ENCODE measurements around the gene TMEM150B.
A peak's percentile ranks its signal among the peaks of the same experiment; 100 is the strongest.

The TMEM150B gene

DNA sequence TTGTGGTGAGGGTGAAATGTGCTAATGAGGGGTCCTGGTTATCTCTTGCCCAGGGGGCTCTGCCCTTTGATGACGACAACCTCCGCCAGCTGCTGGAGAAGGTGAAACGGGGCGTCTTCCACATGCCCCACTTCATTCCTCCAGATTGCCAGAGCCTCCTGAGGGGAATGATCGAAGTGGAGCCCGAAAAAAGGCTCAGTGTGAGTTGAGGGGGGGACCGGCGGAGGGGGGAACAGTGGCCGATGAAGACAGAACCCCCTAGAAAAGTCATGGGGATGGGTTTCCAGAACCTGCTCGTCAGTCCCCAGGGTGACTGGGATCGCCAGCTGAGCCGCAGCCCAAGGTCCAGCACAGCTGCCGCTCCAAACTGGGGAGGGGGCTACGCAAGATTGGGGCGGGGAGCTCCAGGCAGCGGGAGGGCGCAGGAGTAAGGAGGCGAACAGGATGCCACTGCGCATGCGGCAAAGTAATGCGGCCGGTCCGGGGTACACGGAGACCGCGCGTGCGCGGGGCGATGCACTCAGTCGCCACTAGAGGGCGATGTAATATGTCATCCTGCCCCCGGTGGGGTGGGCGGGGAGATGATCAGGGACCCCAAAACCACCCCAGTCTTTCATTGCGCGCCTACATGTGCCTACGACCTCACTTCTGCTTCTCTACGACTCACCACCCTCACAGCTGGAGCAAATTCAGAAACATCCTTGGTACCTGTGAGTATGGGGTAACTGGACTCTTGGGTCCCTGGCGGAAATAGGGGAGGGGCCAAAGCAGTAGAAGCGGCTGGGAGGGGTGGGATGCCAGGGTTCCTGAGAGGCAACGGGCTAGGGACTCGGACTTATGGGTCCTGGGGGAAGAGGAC, 23.5 kb downstream of the TMEM150B start:
- ATAC-seq (replicated peaks) (peak; percentile 94), DNase-seq (peak; percentile 90)
- H3K4me3 Mint-ChIP-seq = peak overlapping the region; percentile 90 to 96
- peak overlapping the region; percentile 78 for H3K27ac Mint-ChIP-seq
- peaks cover 0 to 3% of the 10 kb centered on the region in 2 donors for H3K36me3 Mint-ChIP-seq
- H3K4me1 Mint-ChIP-seq = peaks cover 3 to 13% of the 10 kb centered on the region in 2 donors
- H3K27me3 Mint-ChIP-seq = peaks cover 5 to 6% of the 10 kb centered on the region in 2 donors
- H3K9me3 Mint-ChIP-seq = peaks cover 0 to 2% of the 10 kb centered on the region in 2 donors

DNA sequence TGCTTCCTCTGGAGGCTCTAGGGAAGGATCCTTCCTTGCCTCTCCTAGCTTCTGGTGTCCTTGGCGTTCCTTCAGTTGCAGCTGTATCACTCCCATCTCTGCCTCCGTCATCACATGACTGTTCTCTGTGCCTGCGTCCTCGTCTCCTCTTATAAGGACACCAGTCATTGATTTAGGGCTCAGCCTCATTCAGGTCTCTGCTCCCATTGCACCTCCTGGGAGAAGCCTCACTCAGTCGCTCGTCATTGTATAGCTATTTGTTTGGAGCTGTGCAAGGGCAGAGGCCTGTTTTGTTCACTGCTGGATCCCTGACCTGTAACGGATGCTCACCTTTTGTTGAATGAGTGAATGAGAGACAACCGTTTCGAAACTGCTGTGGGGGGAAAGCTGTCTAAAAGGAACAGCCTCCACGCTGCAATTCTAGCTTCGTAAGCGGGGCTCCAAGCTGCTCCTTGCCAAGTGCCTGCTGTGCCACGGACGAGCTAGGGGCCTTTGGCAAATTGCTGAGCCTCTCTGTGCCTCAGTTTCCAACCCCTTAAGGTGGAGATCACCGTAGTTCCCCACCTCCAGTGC, 24.2 kb downstream of the TMEM150B start:
- Mint-ChIP-seq H3K36me3 (peaks cover 0 to 3% of the 10 kb centered on the region in 2 donors), H3K9me3 (peaks cover 0 to 2% of the 10 kb centered on the region in 2 donors), H3K27ac (peak overlapping the region; percentile 78), H3K4me3 (peak overlapping the region; percentile 90 to 96), H3K4me1 (peaks cover 3 to 13% of the 10 kb centered on the region in 2 donors), H3K27me3 (peaks cover 5 to 6% of the 10 kb centered on the region in 2 donors)
- ATAC-seq (replicated peaks) (no peak), DNase-seq (no peak)

DNA sequence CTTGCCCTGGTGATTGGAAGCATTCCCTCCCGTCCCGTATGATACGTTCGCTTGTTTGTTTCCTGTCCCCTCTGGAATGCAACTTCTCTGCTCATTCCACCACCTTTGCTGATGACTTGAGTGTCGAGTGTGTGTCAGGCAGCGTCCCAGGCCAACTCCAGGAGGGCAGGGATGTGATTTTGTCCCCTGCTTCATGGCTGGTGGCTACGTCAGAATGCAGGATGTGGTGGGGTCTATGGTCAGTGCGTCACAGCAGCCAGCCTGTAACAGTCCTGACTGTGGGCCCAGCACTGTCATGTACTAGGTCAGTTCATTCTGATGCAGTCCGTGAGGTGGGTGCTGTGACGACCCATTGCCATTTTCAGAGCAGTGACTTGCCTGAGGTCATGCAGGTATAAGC, 25.1 kb downstream of the TMEM150B start:
- DNase-seq (no peak), ATAC-seq (replicated peaks) (no peak)
- H3K4me3 Mint-ChIP-seq = no peak overlapping the region
- H3K4me1 Mint-ChIP-seq = peaks cover 2 to 13% of the 10 kb centered on the region in 2 donors
- peaks cover 5 to 6% of the 10 kb centered on the region in 2 donors for H3K27me3 Mint-ChIP-seq
- H3K9me3 Mint-ChIP-seq = no peaks in the 10 kb centered on the region
- H3K27ac Mint-ChIP-seq = no peak overlapping the region
- H3K36me3 Mint-ChIP-seq = no peaks in the 10 kb centered on the region

DNA sequence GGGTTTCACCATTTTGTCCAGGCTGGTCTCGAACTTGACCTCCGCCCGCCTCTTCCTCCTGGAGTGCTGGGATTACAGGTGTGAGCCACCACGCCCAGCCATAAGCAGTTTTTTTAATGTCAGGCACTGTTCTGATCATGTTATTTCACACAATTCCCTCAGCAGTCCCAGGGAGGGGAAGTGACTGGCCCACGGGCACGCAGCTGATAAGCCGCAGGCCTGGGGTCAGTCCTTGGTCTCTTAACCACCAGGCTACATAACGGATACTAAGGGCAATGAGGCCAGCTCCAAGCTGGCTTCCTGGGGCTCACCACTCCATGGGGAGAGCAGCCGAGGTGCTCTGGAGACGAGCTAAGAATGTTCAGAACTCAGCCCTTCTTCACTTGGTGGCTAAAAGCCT, 27.9 kb downstream of the TMEM150B start:
- no peak overlapping the region for H3K27ac Mint-ChIP-seq
- DNase-seq (no peak), ATAC-seq (replicated peaks) (no peak)
- H3K9me3 Mint-ChIP-seq = no peaks in the 10 kb centered on the region
- peaks cover 5 to 6% of the 10 kb centered on the region in 2 donors for H3K27me3 Mint-ChIP-seq
- peaks cover 2 to 11% of the 10 kb centered on the region in 2 donors for H3K4me1 Mint-ChIP-seq
- H3K36me3 Mint-ChIP-seq = no peaks in the 10 kb centered on the region
- H3K4me3 Mint-ChIP-seq = no peak overlapping the region

DNA sequence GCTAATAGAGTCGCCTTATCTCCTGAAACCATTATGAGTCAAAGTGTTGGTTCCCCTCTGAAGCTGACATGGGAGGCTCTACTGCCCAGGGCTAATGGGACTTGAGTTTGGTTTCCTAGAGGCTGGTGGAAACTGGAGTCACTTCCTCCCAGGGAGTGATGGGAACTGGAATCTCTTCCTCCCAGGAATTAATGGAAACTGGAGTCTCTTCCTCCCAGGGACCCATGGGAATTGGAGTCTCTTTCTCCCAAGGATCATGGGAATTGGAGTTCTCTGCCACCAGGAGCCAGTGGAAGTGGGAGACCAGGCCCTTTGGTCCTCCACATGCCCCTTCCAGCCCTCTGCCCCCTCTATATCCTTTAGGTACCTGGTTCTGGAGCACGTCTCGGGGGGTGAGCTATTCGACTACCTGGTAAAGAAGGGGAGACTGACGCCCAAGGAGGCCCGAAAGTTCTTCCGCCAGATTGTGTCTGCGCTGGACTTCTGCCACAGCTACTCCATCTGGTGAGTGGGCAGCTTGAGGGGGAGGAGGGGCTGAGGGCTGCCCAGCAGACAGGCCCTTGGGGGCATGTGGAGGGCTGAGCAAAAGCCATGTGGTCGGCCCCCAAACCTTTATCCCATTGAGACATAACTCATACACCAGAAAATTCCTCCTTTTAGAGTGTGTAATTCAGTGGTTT, 35.9 kb downstream of the TMEM150B start:
- ATAC-seq (replicated peaks) (no peak), DNase-seq (no peak)
- H3K4me3 Mint-ChIP-seq = no peak overlapping the region
- H3K36me3 Mint-ChIP-seq = no peaks in the 10 kb centered on the region
- peaks cover 0 to 5% of the 10 kb centered on the region in 2 donors for H3K4me1 Mint-ChIP-seq
- H3K27me3 Mint-ChIP-seq = no peaks in the 10 kb centered on the region
- H3K9me3 Mint-ChIP-seq = no peaks in the 10 kb centered on the region
- H3K27ac Mint-ChIP-seq = no peak overlapping the region

DNA sequence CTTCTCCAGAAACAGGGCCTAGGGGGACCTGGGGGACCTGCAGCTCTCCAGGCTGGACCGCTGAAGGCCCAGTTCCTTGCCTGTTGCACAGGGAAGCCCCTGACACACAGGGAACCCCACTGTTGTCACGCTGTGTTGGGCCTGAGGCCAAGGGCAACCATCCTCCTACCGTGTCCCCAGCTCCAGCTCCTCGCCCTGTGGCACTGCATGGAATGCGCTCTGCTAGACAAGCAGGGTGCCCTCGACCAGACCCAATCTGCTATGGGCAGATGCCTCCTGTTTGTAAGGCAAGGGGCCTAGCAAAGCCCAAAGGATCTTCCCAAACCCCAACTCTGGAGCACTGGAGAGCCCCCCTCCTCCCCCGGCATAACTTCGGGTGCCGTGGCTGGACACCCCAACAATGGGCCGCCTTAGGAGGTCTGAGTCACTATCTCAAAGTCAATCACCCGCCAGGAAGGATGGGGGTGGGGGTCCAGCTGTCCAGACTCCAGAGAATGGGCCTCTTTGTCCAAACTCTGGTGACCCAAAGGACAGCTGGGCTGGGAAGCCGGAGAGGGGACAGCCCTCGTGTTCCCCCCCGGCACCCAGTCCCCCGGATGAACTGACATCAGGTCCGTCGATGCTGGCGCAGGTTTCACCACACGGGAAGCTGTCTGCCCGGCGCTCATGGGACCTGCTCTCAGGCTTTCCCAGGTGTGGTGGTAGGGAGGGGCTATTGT, 37.6 kb downstream of the TMEM150B start:
- H3K36me3 Mint-ChIP-seq = no peaks in the 10 kb centered on the region

DNA sequence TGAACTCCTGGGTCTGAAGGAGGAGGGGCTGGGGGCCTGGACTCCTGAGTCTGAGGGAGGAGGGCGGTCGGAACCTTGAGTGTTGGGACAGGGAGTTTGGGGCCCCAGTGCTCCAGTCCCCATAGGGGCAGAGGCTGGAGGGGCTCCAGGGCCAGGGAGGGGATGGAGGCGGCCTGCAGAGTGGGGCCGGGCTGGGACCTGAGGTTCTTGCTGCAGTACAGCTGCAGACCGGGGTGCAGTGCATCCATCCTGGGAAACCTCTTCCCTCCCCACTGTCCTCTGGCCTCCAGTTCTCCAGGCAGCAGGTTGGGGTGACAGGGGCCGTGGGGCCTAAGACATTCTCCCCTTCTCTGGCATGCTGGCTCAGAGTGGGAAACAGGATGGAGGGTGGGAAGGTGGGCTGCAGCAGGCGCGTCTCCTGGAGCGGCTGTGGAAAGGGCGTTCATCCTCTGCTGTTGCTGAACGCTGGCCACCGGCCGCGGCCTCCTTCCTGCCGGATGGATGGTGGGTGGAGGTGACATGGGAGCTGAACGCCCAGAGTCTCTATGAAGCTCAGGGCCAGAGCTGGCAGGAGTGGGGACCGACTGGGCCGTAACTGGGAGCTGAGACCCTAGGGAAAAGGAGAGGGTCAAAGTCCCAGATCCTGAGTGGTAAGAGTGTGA, 39.8 kb downstream of the TMEM150B start:
- H3K9me3 Mint-ChIP-seq = no peaks in the 10 kb centered on the region
- H3K27ac Mint-ChIP-seq = no peak overlapping the region
- ATAC-seq (replicated peaks) (no peak), DNase-seq (no peak)
- H3K36me3 Mint-ChIP-seq = no peaks in the 10 kb centered on the region
- H3K4me3 Mint-ChIP-seq = no peak overlapping the region
- peaks cover 14 to 18% of the 10 kb centered on the region in 2 donors for H3K4me1 Mint-ChIP-seq
- H3K27me3 Mint-ChIP-seq = peaks cover 9 to 15% of the 10 kb centered on the region in 2 donors

More for the DNA sequence above, 37.6 kb downstream of the TMEM150B start:
- DNase-seq = no peak
- no peak overlapping the region for H3K4me3 Mint-ChIP-seq
- ATAC-seq (replicated peaks) = no peak
- H3K27me3 Mint-ChIP-seq = peaks cover 9 to 13% of the 10 kb centered on the region in 2 donors
- H3K4me1 Mint-ChIP-seq = peaks cover 6 to 12% of the 10 kb centered on the region in 2 donors
- no peaks in the 10 kb centered on the region for H3K9me3 Mint-ChIP-seq
- H3K27ac Mint-ChIP-seq = no peak overlapping the region

DNA sequence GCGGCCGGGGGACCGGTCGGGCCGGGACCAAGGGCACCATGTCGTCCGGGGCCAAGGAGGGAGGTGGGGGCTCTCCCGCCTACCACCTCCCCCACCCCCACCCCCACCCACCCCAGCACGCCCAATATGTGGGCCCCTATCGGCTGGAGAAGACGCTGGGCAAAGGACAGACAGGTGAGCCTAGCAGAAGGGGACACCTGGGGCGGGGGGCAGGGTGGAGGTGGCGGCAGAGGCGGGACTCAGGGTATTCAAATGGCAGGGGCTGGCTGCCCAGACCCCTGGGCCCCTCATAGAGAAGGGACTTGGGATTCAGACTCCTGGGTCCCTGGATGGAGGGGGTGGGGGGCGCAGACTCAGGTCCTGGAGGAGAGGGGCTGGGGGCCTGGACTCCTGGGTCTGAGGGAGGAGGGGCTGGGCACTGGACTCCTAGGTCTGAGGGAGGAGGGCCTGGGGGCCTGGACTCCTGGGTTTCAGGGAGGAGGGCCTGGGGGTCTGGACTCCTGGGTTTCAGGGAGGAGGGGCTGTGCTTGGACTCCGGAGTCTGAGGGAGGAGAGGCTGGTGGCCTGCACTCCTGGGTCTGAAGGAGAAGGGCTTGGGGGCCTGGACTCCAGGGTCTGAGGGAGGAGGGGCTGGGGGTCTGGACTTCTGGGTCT, 40.6 kb downstream of the TMEM150B start:
- Mint-ChIP-seq H3K4me3 (no peak overlapping the region), H3K27ac (no peak overlapping the region), H3K4me1 (peaks cover 18 to 25% of the 10 kb centered on the region in 2 donors)

DNA sequence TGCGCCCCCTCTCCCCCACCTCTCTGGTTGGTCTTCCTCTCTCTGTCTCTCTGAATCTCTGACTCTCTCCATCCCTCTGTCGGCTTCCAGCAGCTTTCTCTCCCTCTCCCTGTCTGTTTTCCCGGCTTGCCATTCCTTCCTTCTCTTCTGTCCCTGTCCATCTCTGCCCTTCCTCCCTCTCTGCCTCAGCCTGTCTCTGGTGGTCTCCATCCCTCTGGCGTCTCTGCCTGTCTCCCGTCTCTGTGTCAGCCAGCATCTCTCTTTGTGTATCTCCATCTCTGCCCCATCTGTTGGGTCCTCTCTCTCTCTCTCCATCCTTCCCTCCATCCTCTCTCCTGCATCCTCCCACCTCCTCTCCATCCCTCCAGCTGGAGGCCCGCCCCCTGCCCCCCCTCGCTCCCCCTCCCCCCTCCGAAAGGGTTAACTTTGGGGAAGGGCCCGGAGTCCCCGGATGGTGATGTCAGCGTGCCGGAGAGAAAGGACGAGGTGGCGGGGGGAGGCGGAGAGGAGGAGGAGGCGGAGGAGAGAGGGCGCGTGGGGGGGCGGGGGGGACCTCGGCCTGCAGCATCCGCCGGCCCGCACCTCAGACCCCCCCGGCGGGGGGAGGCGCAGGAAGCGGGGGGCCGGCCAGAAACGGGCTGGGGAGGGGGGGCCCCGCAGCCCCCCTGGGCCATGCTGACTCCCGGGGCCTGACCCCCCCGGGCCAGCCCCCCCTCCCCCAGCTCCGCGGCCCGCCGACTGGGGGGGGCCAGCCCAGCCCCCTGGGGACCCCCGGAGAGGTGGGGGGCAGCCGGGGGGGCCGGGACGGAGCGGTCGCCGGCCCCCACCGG, 41.4 kb downstream of the TMEM150B start, which contains the start of gene BRSK1:
Gene BRSK1 (plus strand): TSS at position 450 of the 830 bp plus-strand sequence. CDS start 446 bp downstream, outside the sequence.
- Mint-ChIP-seq H3K27me3 (peaks cover 9 to 15% of the 10 kb centered on the region in 2 donors), H3K36me3 (peaks cover 4 to 5% of the 10 kb centered on the region in 2 donors), H3K4me1 (peaks cover 21 to 32% of the 10 kb centered on the region in 2 donors), H3K27ac (peak within 1 kb of the TSS; percentile 22), H3K9me3 (no peaks in the 10 kb centered on the region), H3K4me3 (peak within 1 kb of the TSS; percentile 4 to 40)
- no peak for DNase-seq
- no peak for ATAC-seq (replicated peaks)

More for the DNA sequence above, 40.6 kb downstream of the TMEM150B start:
- Mint-ChIP-seq H3K9me3 (no peaks in the 10 kb centered on the region), H3K27me3 (peaks cover 9 to 15% of the 10 kb centered on the region in 2 donors), H3K36me3 (peaks cover 4 to 5% of the 10 kb centered on the region in 2 donors)
- ATAC-seq (replicated peaks) (no peak), DNase-seq (no peak)

DNA sequence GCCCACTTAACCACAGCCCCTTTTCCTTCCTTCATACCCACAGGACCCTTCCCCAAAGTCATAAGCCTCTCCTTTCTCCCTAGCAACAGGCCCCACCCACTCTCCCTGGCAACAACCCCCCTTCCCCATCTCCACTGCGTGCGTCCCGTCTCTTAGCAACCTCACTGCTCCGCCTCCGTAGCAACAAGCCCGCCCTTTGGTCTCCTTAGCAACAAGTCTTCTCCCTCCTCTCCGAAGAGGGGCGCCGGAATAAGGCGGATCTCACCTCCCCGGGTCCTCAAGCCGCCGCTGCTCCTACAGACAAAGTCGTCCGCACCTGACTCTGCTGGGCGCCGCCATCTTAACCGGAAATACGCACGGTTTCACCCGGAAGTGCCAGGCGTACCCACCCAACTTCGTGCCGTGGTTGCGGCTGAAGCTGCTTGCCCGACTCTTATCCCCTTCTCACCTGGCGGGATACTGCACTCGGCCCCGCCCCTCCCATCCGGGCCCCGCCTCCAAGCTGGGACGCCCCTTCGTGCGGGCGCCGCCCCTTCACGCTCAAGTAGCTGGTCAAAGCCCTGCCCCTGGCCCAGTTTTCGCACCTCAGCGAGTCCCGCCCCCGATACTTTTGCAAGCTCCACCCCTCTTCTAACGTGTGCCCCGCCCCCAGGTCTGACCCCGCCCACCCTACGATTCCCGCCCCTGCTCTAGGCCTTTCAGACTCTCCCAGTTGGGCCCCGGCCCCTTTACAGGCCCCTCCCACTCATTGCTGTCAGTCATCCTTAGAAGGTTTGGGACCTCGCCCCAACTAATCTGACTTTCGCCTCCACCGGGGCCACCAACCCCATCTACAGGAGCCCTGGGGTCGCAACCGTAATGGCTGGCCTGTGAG, 45.1 kb downstream of the TMEM150B start, which contains the start of gene HSPBP1:
Gene HSPBP1 (minus strand): TSS at position 341 of the 874 bp plus-strand sequence. CDS start 502 bp downstream, outside the sequence.
- Mint-ChIP-seq H3K4me3 (peak within 1 kb of the TSS; percentile 95 to 100), H3K27ac (peak within 1 kb of the TSS; percentile 100)

DNA sequence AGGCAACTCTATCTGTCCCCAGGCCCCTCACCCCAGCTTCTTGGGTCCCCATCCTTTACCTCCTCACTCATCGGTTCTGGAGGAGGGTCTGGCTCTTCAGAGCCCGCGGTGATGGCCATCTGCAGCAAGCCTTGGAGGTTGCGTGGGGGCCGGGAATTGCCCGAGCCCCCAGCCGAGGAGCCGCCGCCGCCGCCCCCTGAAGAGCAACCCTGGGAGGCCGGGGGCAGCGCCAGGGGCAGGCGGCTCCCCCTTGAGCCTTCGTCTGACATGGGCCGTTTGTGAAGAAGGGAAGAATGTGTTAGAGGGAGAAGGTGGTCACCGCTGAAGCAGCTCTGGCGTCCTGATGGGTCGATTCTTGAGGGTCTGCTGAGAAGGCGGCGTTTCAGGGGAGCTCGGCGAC, 45.8 kb downstream of the TMEM150B start:
- H3K36me3 Mint-ChIP-seq = peaks cover 20 to 23% of the 10 kb centered on the region in 2 donors
- no peaks in the 10 kb centered on the region for H3K9me3 Mint-ChIP-seq
- ATAC-seq (replicated peaks) = no peak
- peak overlapping the region; percentile 95 to 100 for H3K4me3 Mint-ChIP-seq
- DNase-seq = no peak
- peaks cover 38 to 64% of the 10 kb centered on the region in 2 donors for H3K4me1 Mint-ChIP-seq
- peak overlapping the region; percentile 100 for H3K27ac Mint-ChIP-seq
- H3K27me3 Mint-ChIP-seq = peaks cover 9 to 15% of the 10 kb centered on the region in 2 donors

More for the DNA sequence above, 45.1 kb downstream of the TMEM150B start, which contains the start of gene HSPBP1:
- H3K9me3 Mint-ChIP-seq = no peaks in the 10 kb centered on the region
- ATAC-seq (replicated peaks) (peak; percentile 85 to 86), DNase-seq (peak; percentile 97)
- H3K4me1 Mint-ChIP-seq = peaks cover 38 to 60% of the 10 kb centered on the region in 2 donors
- peaks cover 17 to 19% of the 10 kb centered on the region in 2 donors for H3K36me3 Mint-ChIP-seq
- H3K27me3 Mint-ChIP-seq = peaks cover 9 to 15% of the 10 kb centered on the region in 2 donors

Data from stimulated activated naive B cell treated with anti-CD40 and anti-IgM and Interleukin-4, amounts not matched to agents 10 μg/mL and 1 μg/mL and 100 μg/mL, for 72 hours (primary cell).